HUDEP-2 (cell line): ENCODE data around the gene FAM131B.
"Not testable (repeated sequence)": the region's sequence is repeated elsewhere in the genome, so short reads cannot be mapped to it uniquely, and the experiment has no call there.

Experiments
- DNase-seq, 76 experiments: peaks; one replicate each; lab custom pipeline; 2025; ENCODE audit not compliant: unreplicated experiment in 76 of 76; lab: John Stamatoyannopoulos, UW

FAM131B gene

GRCh38 chr7:143362131-143363015 lies at the start of gene FAM131B:
FAM131B (minus strand) TSS chr7:143362713; CDS start chr7:143362603, 110 bp downstream.
- no peak for DNase-seq

GRCh38 chr7:143411976-143412708 lies 49.6 kb upstream of the FAM131B start:
- DNase-seq: no peak

GRCh38 chr7:143410521-143411004 lies 48.0 kb upstream of the FAM131B start:
- no peak for DNase-seq

- DNase-seq: peak in 1 of 76 experiments; percentile 11
These were observed 46.4 kb upstream of the FAM131B start, which contains the start of gene EPHA1 for GRCh38 chr7:143408686-143409561. EPHA1 (minus strand) TSS chr7:143408856; CDS start chr7:143408805, 51 bp downstream.

GRCh38 chr7:143408252-143408685 lies 45.8 kb upstream of the FAM131B start:
- DNase-seq: no peak

GRCh38 chr7:143407287-143408251 lies 45.1 kb upstream of the FAM131B start:
- no peak for DNase-seq

GRCh38 chr7:143406002-143406357 lies 43.5 kb upstream of the FAM131B start:
- DNase-seq: no peak

- DNase-seq: no peak
These were observed 42.9 kb upstream of the FAM131B start for GRCh38 chr7:143405173-143406001.

GRCh38 chr7:143402233-143402632 lies 39.7 kb upstream of the FAM131B start:
- DNase-seq: not testable (repeated sequence)

- no peak for DNase-seq
These were observed 38.8 kb upstream of the FAM131B start for GRCh38 chr7:143401265-143401664.

GRCh38 chr7:143399642-143400041 lies 37.1 kb upstream of the FAM131B start:
- DNase-seq: no peak

- no peak for DNase-seq
These were observed 36.6 kb upstream of the FAM131B start for GRCh38 chr7:143399151-143399550.

GRCh38 chr7:143398616-143399015 lies 36.1 kb upstream of the FAM131B start:
- DNase-seq: no peak

GRCh38 chr7:143397710-143398530 lies 35.4 kb upstream of the FAM131B start:
- DNase-seq: no peak

GRCh38 chr7:143396625-143397556 lies 34.4 kb upstream of the FAM131B start:
- no peak for DNase-seq

- no peak for DNase-seq
These were observed 33.7 kb upstream of the FAM131B start for GRCh38 chr7:143396182-143396581.
